Breast epithelium (tissue), 4 donors: Measurements from ENCODE around the gene CDK18. TPM values are rescaled to one million over a fixed set of nuclear protein-coding genes. Genes with fewer than 3 reads are reported as not detected.
A peak's percentile ranks its signal among the peaks of the same experiment; 100 is the strongest.

ENCODE experiments used
- DNase-seq, 2 donors: peaks; one replicate each; pipeline ENCODE4 v3.0.0-alpha.2; 2019; ENCODE audit warnings: low spot score in 2 of 2
- H3K27ac ChIP-seq, 2 donors: fragments of 200-600 bp; sonication (generic) in 1 of 2; one replicate each; pipeline ENCODE4 v1.5.1; 2016 to 2019; ENCODE audit warnings: mild to moderate bottlenecking in 1 of 2
- H3K27me3 ChIP-seq, 2 donors: fragments of 200-600 bp; sonication (generic) in 1 of 2; one replicate each; pipeline versions ENCODE4 v1.5.1 to v1.6.0; 2017 to 2019; ENCODE audit warnings: control low read depth in 1 of 2, mild to moderate bottlenecking in 1 of 2
- H3K36me3 ChIP-seq: fragments of 200-600 bp; one replicate; pipeline ENCODE4 v1.5.1; 2019
- H3K4me1 ChIP-seq, 2 donors: fragments of 200-600 bp; sonication (generic); one replicate each; pipeline ENCODE4 v1.5.1; 2016 to 2019; ENCODE audit warnings: control low read depth in 1 of 2
- H3K4me3 ChIP-seq, 3 donors: fragments of 200-600 bp; sonication (generic); 1 replicate in 2 of 3; 2 replicates in 1 of 3; pipeline ENCODE4 v1.5.1; 2016 to 2019; ENCODE audit warnings: mild to moderate bottlenecking in 3 of 3, moderate library complexity in 2 of 3
- H3K9me3 ChIP-seq, 2 donors: fragments of 200-600 bp; sonication (generic) in 1 of 2; one replicate each; pipeline ENCODE4 v1.5.1; 2016 to 2019; ENCODE audit warnings: control low read depth in 1 of 2
- POLR2A ChIP-seq: fragments of 450-650 bp; IDR thresholded peaks from one replicate; pipeline ENCODE4 v1.6.1; 2016; ENCODE audit warnings: antibody characterized with exemption, mild to moderate bottlenecking, moderate library complexity
- POLR2AphosphoS5 ChIP-seq, 3 donors: sonication (generic); formaldehyde crosslinking; IDR thresholded peaks; one replicate each; pipeline ENCODE4 v1.6.1; 2017; ENCODE audit warnings: antibody characterized with exemption in 3 of 3
- intact Hi-C: fragments of 100-400 bp; cut with DNase I; formaldehyde crosslinking; loops from one replicate; pipeline ENCODE4 v1.15.1; 2023; ENCODE audit warnings: low total_unique reads
- total RNA-seq, 3 donors: library from RNA; depleted of rRNA; stranded (reverse); fragments of >200 nt; gene quantifications; one replicate each; pipeline ENCODE4 v1.1.0, GENCODE V29; 2016
- TF ChIP-seq, protein P1 (sequence below), 3 donors: fragments of 450-650 bp; IDR thresholded peaks; one replicate each; pipeline ENCODE4 v1.5.1; 2016 to 2017; ENCODE audit warnings: antibody characterized with exemption in 3 of 3, mild to moderate bottlenecking in 3 of 3, moderate library complexity in 3 of 3

Gene CDK18
- total RNA-seq, 3 donors from 2014 or later, result 1.4 to 12.3 (median 9.2) TPM

GRCh38 chr1:205484985-205485967 lies 19.2 kb upstream of the CDK18 start:
- DNase-seq, result peak in 1 of 2 donors; percentile 50
- no peak overlapping the region for H3K4me3 ChIP-seq
- intact Hi-C loops, result no loop called here
- no peaks in the 10 kb centered on the region for H3K4me1 ChIP-seq
- peaks cover 0 to 9% of the 10 kb centered on the region in 2 donors for H3K27me3 ChIP-seq
- H3K27ac ChIP-seq, result no peak overlapping the region
- no peak for TF ChIP-seq POLR2AphosphoS5 (IDR thresholded peaks at IDR 0.05)
- TF ChIP-seq, protein P1, sequence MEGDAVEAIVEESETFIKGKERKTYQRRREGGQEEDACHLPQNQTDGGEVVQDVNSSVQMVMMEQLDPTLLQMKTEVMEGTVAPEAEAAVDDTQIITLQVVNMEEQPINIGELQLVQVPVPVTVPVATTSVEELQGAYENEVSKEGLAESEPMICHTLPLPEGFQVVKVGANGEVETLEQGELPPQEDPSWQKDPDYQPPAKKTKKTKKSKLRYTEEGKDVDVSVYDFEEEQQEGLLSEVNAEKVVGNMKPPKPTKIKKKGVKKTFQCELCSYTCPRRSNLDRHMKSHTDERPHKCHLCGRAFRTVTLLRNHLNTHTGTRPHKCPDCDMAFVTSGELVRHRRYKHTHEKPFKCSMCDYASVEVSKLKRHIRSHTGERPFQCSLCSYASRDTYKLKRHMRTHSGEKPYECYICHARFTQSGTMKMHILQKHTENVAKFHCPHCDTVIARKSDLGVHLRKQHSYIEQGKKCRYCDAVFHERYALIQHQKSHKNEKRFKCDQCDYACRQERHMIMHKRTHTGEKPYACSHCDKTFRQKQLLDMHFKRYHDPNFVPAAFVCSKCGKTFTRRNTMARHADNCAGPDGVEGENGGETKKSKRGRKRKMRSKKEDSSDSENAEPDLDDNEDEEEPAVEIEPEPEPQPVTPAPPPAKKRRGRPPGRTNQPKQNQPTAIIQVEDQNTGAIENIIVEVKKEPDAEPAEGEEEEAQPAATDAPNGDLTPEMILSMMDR (IDR thresholded peaks at IDR 0.05), result peak; percentile 86 to 96 (median 87)
- TF ChIP-seq POLR2A, result no peak
- H3K9me3 ChIP-seq, result no peaks in the 10 kb centered on the region
- no peaks in the 10 kb centered on the region for H3K36me3 ChIP-seq

- H3K27me3 ChIP-seq, result peaks cover 0 to 8% of the 10 kb centered on the region in 2 donors
Measured at GRCh38 chr1:205486258-205486657, 18.2 kb upstream of the CDK18 start.

GRCh38 chr1:205488074-205488723 lies 16.3 kb upstream of the CDK18 start:
- no peak for DNase-seq
- H3K27me3 ChIP-seq, result no peaks in the 10 kb centered on the region

More at GRCh38 chr1:205486258-205486657, 18.2 kb upstream of the CDK18 start:
- TF ChIP-seq POLR2AphosphoS5 (IDR thresholded peaks at IDR 0.05) (no peak), POLR2A (no peak)
- TF ChIP-seq, protein P1 (IDR thresholded peaks at IDR 0.05), result no peak
- no peak overlapping the region for H3K4me3 ChIP-seq
- no peaks in the 10 kb centered on the region for H3K36me3 ChIP-seq
- intact Hi-C loops, result no loop called here
- no peak for DNase-seq
- H3K4me1 ChIP-seq, result no peaks in the 10 kb centered on the region
- no peak overlapping the region for H3K27ac ChIP-seq
- H3K9me3 ChIP-seq, result no peaks in the 10 kb centered on the region

DNA sequence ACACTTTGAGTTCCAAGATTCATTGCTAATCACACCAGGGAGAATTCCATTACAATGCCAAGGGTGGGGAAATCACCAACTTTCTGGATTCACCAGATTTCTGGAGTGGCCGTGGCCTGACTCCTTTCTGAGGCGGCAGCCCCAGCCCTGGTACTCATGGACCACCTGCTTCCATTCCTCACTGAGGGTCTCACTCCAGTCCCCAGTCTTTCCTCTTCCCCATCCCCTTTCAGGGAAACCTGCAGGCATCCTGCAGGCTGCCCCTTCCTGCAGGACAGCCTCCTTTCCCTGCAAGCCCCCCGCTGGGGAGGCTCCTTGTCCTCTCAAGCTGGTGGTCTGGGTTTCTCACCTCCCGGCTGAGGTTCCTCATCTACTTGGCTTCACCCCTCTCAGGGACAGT lies 12.7 kb upstream of the CDK18 start:
- intact Hi-C loops, result no loop called here
- no peaks in the 10 kb centered on the region for H3K36me3 ChIP-seq
- H3K27me3 ChIP-seq, result no peaks in the 10 kb centered on the region
- H3K27ac ChIP-seq, result peak overlapping the region in 1 of 2 donors; percentile 72
- no peak for DNase-seq
- H3K4me1 ChIP-seq, result peaks cover 5 to 18% of the 10 kb centered on the region in 2 donors
- H3K4me3 ChIP-seq, result no peak overlapping the region
- no peaks in the 10 kb centered on the region for H3K9me3 ChIP-seq
- TF ChIP-seq POLR2A (no peak), POLR2AphosphoS5 (IDR thresholded peaks at IDR 0.05) (no peak)
- TF ChIP-seq, protein P1 (IDR thresholded peaks at IDR 0.05), result no peak

More at GRCh38 chr1:205488074-205488723, 16.3 kb upstream of the CDK18 start:
- no peak for TF ChIP-seq POLR2AphosphoS5 (IDR thresholded peaks at IDR 0.05)
- TF ChIP-seq, protein P1 (IDR thresholded peaks at IDR 0.05), result peak; percentile 44 to 84 (median 56)
- H3K4me3 ChIP-seq, result no peak overlapping the region
- H3K27ac ChIP-seq, result no peak overlapping the region
- intact Hi-C loops, result no loop called here
- H3K4me1 ChIP-seq, result peaks cover 5 to 13% of the 10 kb centered on the region in 2 donors
- H3K36me3 ChIP-seq, result no peaks in the 10 kb centered on the region
- no peaks in the 10 kb centered on the region for H3K9me3 ChIP-seq
